HEK293 (cell line): ENCODE measurements around the gene PARD3.

ENCODE experiments used
- BCL11B ChIP-seq: fragments of 450-650 bp; formaldehyde crosslinking; IDR thresholded peaks from 2 replicates; pipeline ENCODE4 v1.5.1; 2016; ENCODE audit warnings: low read depth, missing biosample characterization, missing genetic modification characterization
- GLI4 ChIP-seq: fragments of 450-650 bp; formaldehyde crosslinking; IDR thresholded peaks from 2 replicates; pipeline ENCODE4 v1.5.1; 2016; ENCODE audit warnings: missing biosample characterization, missing genetic modification characterization
- REPIN1 ChIP-seq: fragments of 450-650 bp; formaldehyde crosslinking; IDR thresholded peaks from 2 replicates; pipeline ENCODE4 v1.5.1; 2017; ENCODE audit warnings: missing biosample characterization, missing genetic modification characterization, low read depth
- ZNF23 ChIP-seq: fragments of 450-650 bp; formaldehyde crosslinking; IDR thresholded peaks from 2 replicates; pipeline ENCODE4 v1.5.1; 2016; ENCODE audit warnings: missing biosample characterization, missing genetic modification characterization, borderline replicate concordance
- ZNF24 ChIP-seq: fragments of 450-650 bp; formaldehyde crosslinking; IDR thresholded peaks from 2 replicates; pipeline ENCODE4 v1.5.1; 2016; ENCODE audit warnings: missing biosample characterization, missing genetic modification characterization
- ZNF366 ChIP-seq: fragments of 450-650 bp; formaldehyde crosslinking; conservative IDR thresholded peaks from 2 replicates; pipeline ENCODE4 v1.5.1; 2016; ENCODE audit warnings: missing biosample characterization, missing genetic modification characterization
- ZNF433 ChIP-seq: fragments of 450-650 bp; formaldehyde crosslinking; IDR thresholded peaks from 2 replicates; pipeline ENCODE4 v1.5.1; 2016; ENCODE audit warnings: missing biosample characterization, missing genetic modification characterization, low read depth
- ZNF677 ChIP-seq: fragments of 450-650 bp; IDR thresholded peaks from 2 replicates; pipeline ENCODE4 v1.5.0; 2018; ENCODE audit warnings: missing biosample characterization, mild to moderate bottlenecking, missing genetic modification characterization, moderate library complexity
- ZNF785 ChIP-seq: fragments of 450-650 bp; formaldehyde crosslinking; IDR thresholded peaks from 2 replicates; pipeline ENCODE4 v1.5.1; 2016; ENCODE audit warnings: missing biosample characterization, missing genetic modification characterization
- ZXDB ChIP-seq: fragments of 450-650 bp; formaldehyde crosslinking; IDR thresholded peaks from 2 replicates; pipeline ENCODE4 v1.5.1; 2016; ENCODE audit warnings: missing biosample characterization, missing genetic modification characterization
- TF ChIP-seq, protein P1 (sequence below): fragments of 450-650 bp; formaldehyde crosslinking; IDR thresholded peaks from 2 replicates; pipeline ENCODE4 v1.5.1; 2016; ENCODE audit warnings: missing biosample characterization, missing genetic modification characterization
- TF ChIP-seq, protein P2 (sequence below): fragments of 450-650 bp; formaldehyde crosslinking; IDR thresholded peaks from 2 replicates; pipeline ENCODE4 v1.5.1; 2016; ENCODE audit warnings: missing biosample characterization, missing genetic modification characterization

DNA sequence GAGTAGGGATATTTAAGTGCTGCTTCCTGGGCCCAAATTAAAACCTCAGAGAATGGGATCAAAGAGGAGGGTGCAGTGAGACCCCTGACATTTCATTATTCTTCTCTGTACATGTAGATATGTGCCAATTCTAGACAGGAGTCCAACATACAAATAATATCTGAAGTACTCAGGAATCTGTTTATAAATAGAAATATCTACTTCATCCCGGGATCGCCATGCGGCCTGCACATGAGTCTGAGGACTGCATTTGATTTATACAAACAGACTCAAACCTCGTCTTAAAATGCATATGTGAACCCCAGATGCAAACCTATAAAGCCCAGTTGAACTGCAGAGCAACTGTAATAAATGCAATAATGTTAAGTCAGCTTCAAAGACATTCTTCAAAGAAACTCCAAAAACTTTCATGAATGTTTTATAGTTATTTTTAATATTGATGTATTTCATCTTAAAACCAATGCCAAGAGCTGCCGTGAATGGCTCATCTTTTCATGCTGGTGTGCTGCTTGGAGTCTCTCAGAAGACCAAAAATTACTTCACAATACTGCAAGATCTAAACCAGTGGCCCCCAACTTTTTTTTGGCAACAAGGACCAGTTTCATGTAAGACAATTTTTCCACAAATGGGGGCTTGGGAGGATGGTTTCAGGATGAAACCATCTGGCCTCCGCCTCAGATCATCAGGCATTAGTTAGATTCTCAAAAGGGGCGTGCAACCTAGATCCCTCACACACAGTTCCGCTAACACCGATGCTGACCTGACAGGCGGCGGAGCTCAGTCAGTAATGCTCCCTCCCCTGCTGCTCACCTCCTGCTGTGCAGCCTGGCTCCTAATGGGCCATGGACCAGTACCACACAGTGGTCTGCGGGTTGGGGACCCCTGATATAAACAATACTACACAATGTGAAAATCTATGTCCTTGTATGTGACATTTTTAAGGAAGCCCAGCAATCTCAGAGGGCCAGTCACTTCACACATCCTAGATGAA is 166.9 kb downstream of the PARD3 start:
- TF ChIP-seq REPIN1 (tag by site-specific recombination) (no peak), ZNF677 (tag by site-specific recombination) (no peak), ZNF24 (tag by site-specific recombination) (no peak), ZNF785 (tag by site-specific recombination) (no peak), BCL11B (no peak), ZNF433 (tag by site-specific recombination) (no peak), GLI4 (no peak), ZNF23 (tag by site-specific recombination) (no peak), ZXDB (tag by site-specific recombination) (no peak), ZNF366 (no peak)
- TF ChIP-seq, protein P1, sequence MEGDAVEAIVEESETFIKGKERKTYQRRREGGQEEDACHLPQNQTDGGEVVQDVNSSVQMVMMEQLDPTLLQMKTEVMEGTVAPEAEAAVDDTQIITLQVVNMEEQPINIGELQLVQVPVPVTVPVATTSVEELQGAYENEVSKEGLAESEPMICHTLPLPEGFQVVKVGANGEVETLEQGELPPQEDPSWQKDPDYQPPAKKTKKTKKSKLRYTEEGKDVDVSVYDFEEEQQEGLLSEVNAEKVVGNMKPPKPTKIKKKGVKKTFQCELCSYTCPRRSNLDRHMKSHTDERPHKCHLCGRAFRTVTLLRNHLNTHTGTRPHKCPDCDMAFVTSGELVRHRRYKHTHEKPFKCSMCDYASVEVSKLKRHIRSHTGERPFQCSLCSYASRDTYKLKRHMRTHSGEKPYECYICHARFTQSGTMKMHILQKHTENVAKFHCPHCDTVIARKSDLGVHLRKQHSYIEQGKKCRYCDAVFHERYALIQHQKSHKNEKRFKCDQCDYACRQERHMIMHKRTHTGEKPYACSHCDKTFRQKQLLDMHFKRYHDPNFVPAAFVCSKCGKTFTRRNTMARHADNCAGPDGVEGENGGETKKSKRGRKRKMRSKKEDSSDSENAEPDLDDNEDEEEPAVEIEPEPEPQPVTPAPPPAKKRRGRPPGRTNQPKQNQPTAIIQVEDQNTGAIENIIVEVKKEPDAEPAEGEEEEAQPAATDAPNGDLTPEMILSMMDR (tag by site-specific recombination) = no peak
- TF ChIP-seq, protein P2, sequence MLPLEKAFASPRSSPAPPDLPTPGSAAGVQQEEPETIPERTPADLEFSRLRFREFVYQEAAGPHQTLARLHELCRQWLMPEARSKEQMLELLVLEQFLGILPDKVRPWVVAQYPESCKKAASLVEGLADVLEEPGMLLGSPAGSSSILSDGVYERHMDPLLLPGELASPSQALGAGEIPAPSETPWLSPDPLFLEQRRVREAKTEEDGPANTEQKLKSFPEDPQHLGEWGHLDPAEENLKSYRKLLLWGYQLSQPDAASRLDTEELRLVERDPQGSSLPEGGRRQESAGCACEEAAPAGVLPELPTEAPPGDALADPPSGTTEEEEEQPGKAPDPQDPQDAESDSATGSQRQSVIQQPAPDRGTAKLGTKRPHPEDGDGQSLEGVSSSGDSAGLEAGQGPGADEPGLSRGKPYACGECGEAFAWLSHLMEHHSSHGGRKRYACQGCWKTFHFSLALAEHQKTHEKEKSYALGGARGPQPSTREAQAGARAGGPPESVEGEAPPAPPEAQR (tag by site-specific recombination) = no peak
